Mucosa of stomach (tissue), 1 donor: ENCODE data around the gene OCIAD2.

ENCODE experiments used
- H3K27me3 ChIP-seq: one replicate; pipeline ENCODE4 v1.7.0; 2013; ENCODE audit warnings: mild to moderate bottlenecking, low read length; ENCODE audit not compliant: control insufficient read depth, insufficient read depth
- H3K36me3 ChIP-seq: one replicate; pipeline ENCODE4 v1.7.0; 2013; ENCODE audit warnings: low read length; ENCODE audit not compliant: control insufficient read depth, insufficient read depth
- H3K4me1 ChIP-seq: one replicate; pipeline ENCODE4 v1.7.0; 2013; ENCODE audit warnings: mild to moderate bottlenecking, low read length; ENCODE audit not compliant: control insufficient read depth, insufficient read depth
- H3K4me3 ChIP-seq: one replicate; pipeline ENCODE4 v1.7.0; 2013; ENCODE audit warnings: low read length
- H3K9ac ChIP-seq: one replicate; pipeline ENCODE4 v1.7.0; 2013; ENCODE audit warnings: mild to moderate bottlenecking, low read length, moderate library complexity
- H3K9me3 ChIP-seq: one replicate; pipeline ENCODE4 v1.7.0; 2013; ENCODE audit warnings: mild to moderate bottlenecking, low read length, moderate library complexity; ENCODE audit not compliant: control insufficient read depth
- donor health status: Pancreatic carcinoma.

The OCIAD2 gene

GRCh38 chr4:48906206-48907173, at the start of gene OCIAD2:
Gene OCIAD2 (minus strand): TSS chr4:48906774. CDS start chr4:48904549, 2,225 bp downstream.
- Histone ChIP-seq H3K9ac (peak within 1 kb of the TSS; percentile 78), H3K9me3 (no peaks in the 10 kb centered on the region), H3K4me3 (peak within 1 kb of the TSS; percentile 33), H3K27me3 (no peaks in the 10 kb centered on the region), H3K36me3 (no peaks in the 10 kb centered on the region), H3K4me1 (peaks cover 44% of the 10 kb centered on the region)

- Histone ChIP-seq H3K9ac (no peak overlapping the region), H3K27me3 (no peaks in the 10 kb centered on the region), H3K9me3 (no peaks in the 10 kb centered on the region), H3K4me3 (no peak overlapping the region), H3K36me3 (no peaks in the 10 kb centered on the region), H3K4me1 (peaks cover 4% of the 10 kb centered on the region)
Observed at GRCh38 chr4:48954314-48954713, 47.7 kb upstream of the OCIAD2 start.

- Histone ChIP-seq H3K4me1 (peaks cover 9% of the 10 kb centered on the region), H3K36me3 (no peaks in the 10 kb centered on the region), H3K9ac (no peak overlapping the region), H3K9me3 (no peaks in the 10 kb centered on the region), H3K4me3 (no peak overlapping the region), H3K27me3 (peaks cover 5% of the 10 kb centered on the region)
Observed at GRCh38 chr4:48949518-48950219, 43.1 kb upstream of the OCIAD2 start.

- no peaks in the 10 kb centered on the region for H3K36me3 ChIP-seq
- no peak overlapping the region for H3K4me3 ChIP-seq
- H3K27me3 ChIP-seq: peaks cover 5% of the 10 kb centered on the region
- no peaks in the 10 kb centered on the region for H3K9me3 ChIP-seq
- peaks cover 12% of the 10 kb centered on the region for H3K4me1 ChIP-seq
- no peak overlapping the region for H3K9ac ChIP-seq
Observed at GRCh38 chr4:48949086-48949485, 42.5 kb upstream of the OCIAD2 start.

GRCh38 chr4:48947731-48948130, 41.2 kb upstream of the OCIAD2 start:
- H3K9me3 ChIP-seq: no peaks in the 10 kb centered on the region
- peaks cover 13% of the 10 kb centered on the region for H3K4me1 ChIP-seq
- H3K9ac ChIP-seq: no peak overlapping the region
- no peak overlapping the region for H3K4me3 ChIP-seq
- H3K36me3 ChIP-seq: no peaks in the 10 kb centered on the region
- peaks cover 5% of the 10 kb centered on the region for H3K27me3 ChIP-seq

- Histone ChIP-seq H3K4me3 (no peak overlapping the region), H3K9ac (no peak overlapping the region), H3K9me3 (no peaks in the 10 kb centered on the region), H3K36me3 (no peaks in the 10 kb centered on the region), H3K4me1 (peaks cover 13% of the 10 kb centered on the region), H3K27me3 (peaks cover 5% of the 10 kb centered on the region)
Observed at GRCh38 chr4:48945981-48946380, 39.4 kb upstream of the OCIAD2 start.

GRCh38 chr4:48944756-48945241, 38.2 kb upstream of the OCIAD2 start:
- Histone ChIP-seq H3K9me3 (no peaks in the 10 kb centered on the region), H3K36me3 (no peaks in the 10 kb centered on the region), H3K27me3 (peaks cover 5% of the 10 kb centered on the region), H3K9ac (no peak overlapping the region), H3K4me1 (peaks cover 13% of the 10 kb centered on the region), H3K4me3 (no peak overlapping the region)

GRCh38 chr4:48944252-48944651, 37.7 kb upstream of the OCIAD2 start:
- Histone ChIP-seq H3K36me3 (no peaks in the 10 kb centered on the region), H3K27me3 (peaks cover 5% of the 10 kb centered on the region), H3K9me3 (no peaks in the 10 kb centered on the region), H3K4me1 (peaks cover 13% of the 10 kb centered on the region), H3K4me3 (no peak overlapping the region), H3K9ac (no peak overlapping the region)

GRCh38 chr4:48943387-48943786, 36.8 kb upstream of the OCIAD2 start:
- Histone ChIP-seq H3K27me3 (peaks cover 5% of the 10 kb centered on the region), H3K4me3 (no peak overlapping the region), H3K9ac (no peak overlapping the region), H3K4me1 (peaks cover 13% of the 10 kb centered on the region), H3K9me3 (no peaks in the 10 kb centered on the region), H3K36me3 (no peaks in the 10 kb centered on the region)

- Histone ChIP-seq H3K4me1 (peaks cover 8% of the 10 kb centered on the region), H3K27me3 (no peaks in the 10 kb centered on the region), H3K4me3 (no peak overlapping the region), H3K36me3 (no peaks in the 10 kb centered on the region), H3K9ac (no peak overlapping the region), H3K9me3 (no peaks in the 10 kb centered on the region)
Observed at GRCh38 chr4:48939785-48940184, 33.2 kb upstream of the OCIAD2 start.

GRCh38 chr4:48938831-48939230, 32.3 kb upstream of the OCIAD2 start:
- H3K4me1 ChIP-seq: no peaks in the 10 kb centered on the region
- H3K36me3 ChIP-seq: no peaks in the 10 kb centered on the region
- no peaks in the 10 kb centered on the region for H3K9me3 ChIP-seq
- no peak overlapping the region for H3K4me3 ChIP-seq
- no peaks in the 10 kb centered on the region for H3K27me3 ChIP-seq
- H3K9ac ChIP-seq: no peak overlapping the region

GRCh38 chr4:48937033-48937432, 30.5 kb upstream of the OCIAD2 start:
- Histone ChIP-seq H3K4me3 (no peak overlapping the region), H3K27me3 (no peaks in the 10 kb centered on the region), H3K9me3 (no peaks in the 10 kb centered on the region), H3K4me1 (no peaks in the 10 kb centered on the region), H3K36me3 (no peaks in the 10 kb centered on the region), H3K9ac (no peak overlapping the region)
